Endometrial microvascular endothelial cells (primary cell): ENCODE results near the gene DARS2. TPM values are rescaled to one million over a fixed set of nuclear protein-coding genes. Genes with fewer than 3 reads are reported as not detected.
"Not testable (repeated sequence)": the region's sequence is repeated elsewhere in the genome, so short reads cannot be mapped to it uniquely, and the experiment has no call there.

Experiments used
- in situ Hi-C: cut with HindIII; loops from 2 replicates; pipeline ENCODE4 v1.10.0; 2017; ENCODE audit warnings: low sequenced_read_pairs, low pct_unique_long_range_greater_than_20kb; ENCODE audit errors: inconsistent ontology term
- total RNA-seq: library from RNA; depleted of rRNA; stranded (reverse); fragments of >200 nt; gene quantifications from one replicate; pipeline ENCODE4 v1.2.3, GENCODE V29; 2015; ENCODE audit errors: inconsistent ontology term

DARS2 gene
- total RNA-seq, 1 donor from 2014 or later, result 37.4 TPM

- in situ Hi-C loops, result no loop called here
These were observed 35.6 kb downstream of the DARS2 start for GRCh38 chr1:173860065-173860464.

GRCh38 chr1:173861731-173862145, 37.3 kb downstream of the DARS2 start:
- in situ Hi-C loops, result no loop called here

GRCh38 chr1:173862146-173862768, 37.8 kb downstream of the DARS2 start:
- in situ Hi-C loops, result not testable (repeated sequence)

GRCh38 chr1:173862769-173863223, 38.3 kb downstream of the DARS2 start:
- in situ Hi-C loops, result no loop called here

- in situ Hi-C loops, result no loop called here
These were observed 39.0 kb downstream of the DARS2 start for GRCh38 chr1:173863224-173864161.

- in situ Hi-C loops, result no loop called here
These were observed 39.9 kb downstream of the DARS2 start for GRCh38 chr1:173864179-173864867.

GRCh38 chr1:173865468-173866164, 41.1 kb downstream of the DARS2 start:
- in situ Hi-C loops, result no loop called here

GRCh38 chr1:173866413-173867115, 42.1 kb downstream of the DARS2 start:
- in situ Hi-C loops, result no loop called here

GRCh38 chr1:173867141-173867752, 42.8 kb downstream of the DARS2 start:
- in situ Hi-C loops, result no loop called here

- in situ Hi-C loops, result no loop called here
These were observed 43.3 kb downstream of the DARS2 start, which contains the start of gene GAS5 for GRCh38 chr1:173867753-173868265. GAS5 (minus strand) TSS chr1:173867989.

- in situ Hi-C loops, result no loop called here
These were observed 44.0 kb downstream of the DARS2 start, which contains the start of gene ZBTB37 for GRCh38 chr1:173868266-173869020. ZBTB37 (plus strand) TSS chr1:173868380; CDS start chr1:173870226, 1,846 bp downstream.

- in situ Hi-C loops, result no loop called here
These were observed 44.5 kb downstream of the DARS2 start for GRCh38 chr1:173869021-173869359.

GRCh38 chr1:173870252-173871075, 46.0 kb downstream of the DARS2 start:
- in situ Hi-C loops, result no loop called here

GRCh38 chr1:173871091-173871490, 46.6 kb downstream of the DARS2 start:
- in situ Hi-C loops, result no loop called here

- in situ Hi-C loops, result no loop called here
These were observed 47.0 kb downstream of the DARS2 start for GRCh38 chr1:173871500-173871899.

- in situ Hi-C loops, result no loop called here
These were observed 52.3 kb downstream of the DARS2 start for GRCh38 chr1:173876732-173877131.
